Measurements from ENCODE around the gene PSME2. TPM values are rescaled to one million over a fixed set of nuclear protein-coding genes. Genes with fewer than 3 reads are reported as not detected.

Gene PSME2
- total and polyA plus RNA-seq, 2 of the 13 experiments (the other 11 are each of a cell fraction or from before 2014, with no cell fraction given), result 332 to 716 TPM

DNA sequence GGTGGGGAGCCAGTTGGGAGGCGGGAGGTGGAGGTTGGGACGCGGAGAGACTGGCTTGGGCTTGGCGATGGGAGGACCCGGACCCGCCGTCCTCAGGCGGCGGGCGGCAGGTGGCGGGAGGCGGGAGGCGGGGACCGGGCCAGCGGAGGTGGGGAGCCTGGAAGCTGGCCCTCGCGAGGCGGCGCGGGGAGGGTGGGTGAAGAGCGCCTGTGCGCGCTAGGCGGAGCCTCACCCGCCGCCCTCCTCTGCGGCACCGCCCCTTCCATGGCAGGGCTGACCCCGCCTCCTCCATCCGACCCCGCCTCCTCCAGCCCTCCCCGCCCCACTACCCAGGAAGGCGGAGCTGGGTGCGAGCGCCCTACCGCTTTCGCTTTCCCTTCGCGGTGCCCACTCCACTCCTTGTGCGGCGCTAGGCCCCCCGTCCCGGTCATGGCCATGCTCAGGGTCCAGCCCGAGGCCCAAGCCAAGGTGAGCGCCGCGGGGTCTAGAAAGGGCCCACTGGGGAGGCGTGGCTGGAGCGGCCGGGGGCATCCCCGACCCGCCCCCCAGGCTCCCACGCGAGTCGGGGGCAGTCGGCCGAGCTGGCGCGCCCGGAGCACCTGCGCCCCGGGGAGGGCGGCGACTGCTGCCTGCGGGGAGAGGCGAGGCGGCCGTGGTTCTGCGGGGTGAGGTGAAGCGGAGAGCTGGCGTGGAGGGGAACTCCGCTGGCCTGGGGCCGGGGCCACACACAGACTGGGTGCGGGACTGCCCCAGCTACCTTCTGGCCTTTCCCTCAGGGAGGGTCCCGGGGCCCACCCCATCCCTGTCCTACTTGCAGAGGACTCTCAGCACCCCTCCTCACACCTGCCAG is 10.4 kb downstream of the PSME2 start, which contains the start of gene PSME1 (continued):
- TF ChIP-seq, protein P1, sequence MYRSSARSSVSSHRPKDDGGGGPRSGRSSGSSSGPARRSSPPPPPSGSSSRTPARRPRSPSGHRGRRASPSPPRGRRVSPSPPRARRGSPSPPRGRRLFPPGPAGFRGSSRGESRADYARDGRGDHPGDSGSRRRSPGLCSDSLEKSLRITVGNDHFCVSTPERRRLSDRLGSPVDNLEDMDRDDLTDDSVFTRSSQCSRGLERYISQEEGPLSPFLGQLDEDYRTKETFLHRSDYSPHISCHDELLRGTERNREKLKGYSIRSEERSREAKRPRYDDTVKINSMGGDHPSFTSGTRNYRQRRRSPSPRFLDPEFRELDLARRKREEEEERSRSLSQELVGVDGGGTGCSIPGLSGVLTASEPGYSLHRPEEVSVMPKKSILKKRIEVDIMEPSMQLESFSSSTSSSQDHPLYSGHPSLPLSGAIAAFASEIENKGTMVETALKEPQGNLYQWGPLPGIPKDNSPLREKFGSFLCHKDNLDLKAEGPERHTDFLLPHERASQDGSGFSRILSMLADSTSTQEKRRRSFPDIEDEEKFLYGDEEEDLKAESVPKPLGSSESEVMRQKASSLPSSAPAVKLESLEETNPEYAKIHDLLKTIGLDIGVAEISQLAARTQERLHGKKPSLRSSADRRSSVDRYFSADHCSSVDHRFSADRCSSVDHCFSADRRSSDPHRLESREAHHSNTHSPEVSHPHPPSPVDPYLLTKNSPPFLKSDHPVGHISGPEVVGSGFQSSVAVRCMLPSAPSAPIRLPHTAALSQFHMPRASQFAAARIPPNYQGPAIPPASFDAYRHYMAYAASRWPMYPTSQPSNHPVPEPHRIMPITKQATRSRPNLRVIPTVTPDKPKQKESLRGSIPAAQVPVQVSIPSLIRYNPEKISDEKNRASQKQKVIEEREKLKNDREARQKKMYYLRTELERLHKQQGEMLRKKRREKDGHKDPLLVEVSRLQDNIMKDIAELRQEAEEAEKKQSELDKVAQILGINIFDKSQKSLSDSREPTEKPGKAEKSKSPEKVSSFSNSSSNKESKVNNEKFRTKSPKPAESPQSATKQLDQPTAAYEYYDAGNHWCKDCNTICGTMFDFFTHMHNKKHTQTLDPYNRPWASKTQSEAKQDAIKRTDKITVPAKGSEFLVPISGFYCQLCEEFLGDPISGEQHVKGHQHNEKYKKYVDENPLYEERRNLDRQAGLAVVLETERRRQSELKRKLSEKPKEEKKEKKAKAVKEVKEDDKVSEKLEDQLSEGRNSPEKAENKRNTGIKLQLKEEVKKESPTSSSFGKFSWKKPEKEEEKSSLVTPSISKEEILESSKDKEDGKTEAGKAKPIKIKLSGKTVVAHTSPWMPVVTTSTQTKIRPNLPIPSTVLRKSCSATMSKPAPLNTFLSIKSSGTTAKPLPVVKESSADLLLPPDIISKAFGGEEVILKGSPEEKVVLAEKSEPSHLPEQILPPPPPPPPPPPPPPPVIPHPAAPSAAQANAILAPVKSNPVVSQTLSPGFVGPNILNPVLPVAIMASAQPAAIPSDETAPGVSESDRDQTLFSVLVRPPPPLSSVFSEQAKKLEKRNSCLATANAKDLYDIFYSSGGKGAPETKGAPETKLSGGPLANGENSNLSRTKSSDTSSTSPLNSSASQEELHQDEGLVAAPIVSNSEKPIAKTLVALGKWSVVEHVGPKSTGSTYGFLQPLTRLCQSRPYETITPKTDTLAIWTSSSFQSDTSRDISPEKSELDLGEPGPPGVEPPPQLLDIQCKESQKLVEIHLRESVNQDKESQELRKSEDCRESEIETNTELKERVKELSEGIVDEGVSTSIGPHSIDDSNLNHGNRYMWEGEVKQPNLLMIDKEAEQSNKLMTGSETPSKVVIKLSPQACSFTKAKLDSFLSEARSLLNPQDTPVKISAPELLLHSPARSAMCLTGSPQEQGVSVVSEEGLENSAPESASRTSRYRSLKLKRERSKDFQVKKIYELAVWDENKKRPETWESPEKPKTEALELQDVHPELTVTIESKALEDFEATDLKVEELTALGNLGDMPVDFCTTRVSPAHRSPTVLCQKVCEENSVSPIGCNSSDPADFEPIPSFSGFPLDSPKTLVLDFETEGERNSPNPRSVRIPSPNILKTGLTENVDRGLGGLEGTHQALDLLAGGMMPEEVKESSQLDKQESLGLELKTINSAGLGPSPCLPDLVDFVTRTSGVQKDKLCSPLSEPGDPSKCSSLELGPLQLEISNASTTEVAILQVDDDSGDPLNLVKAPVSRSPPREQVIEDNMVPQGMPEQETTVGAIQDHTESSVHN (CRISPR knock-in tag; IDR thresholded peaks at IDR 0.05), result peak; percentile 16; the same call in 1 of the 2 replicates
- TF ChIP-seq, protein P2, sequence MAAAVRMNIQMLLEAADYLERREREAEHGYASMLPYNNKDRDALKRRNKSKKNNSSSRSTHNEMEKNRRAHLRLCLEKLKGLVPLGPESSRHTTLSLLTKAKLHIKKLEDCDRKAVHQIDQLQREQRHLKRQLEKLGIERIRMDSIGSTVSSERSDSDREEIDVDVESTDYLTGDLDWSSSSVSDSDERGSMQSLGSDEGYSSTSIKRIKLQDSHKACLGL (CRISPR knock-in tag; IDR thresholded peaks at IDR 0.05), result peak; percentile 81
- TF ChIP-seq, protein P3, sequence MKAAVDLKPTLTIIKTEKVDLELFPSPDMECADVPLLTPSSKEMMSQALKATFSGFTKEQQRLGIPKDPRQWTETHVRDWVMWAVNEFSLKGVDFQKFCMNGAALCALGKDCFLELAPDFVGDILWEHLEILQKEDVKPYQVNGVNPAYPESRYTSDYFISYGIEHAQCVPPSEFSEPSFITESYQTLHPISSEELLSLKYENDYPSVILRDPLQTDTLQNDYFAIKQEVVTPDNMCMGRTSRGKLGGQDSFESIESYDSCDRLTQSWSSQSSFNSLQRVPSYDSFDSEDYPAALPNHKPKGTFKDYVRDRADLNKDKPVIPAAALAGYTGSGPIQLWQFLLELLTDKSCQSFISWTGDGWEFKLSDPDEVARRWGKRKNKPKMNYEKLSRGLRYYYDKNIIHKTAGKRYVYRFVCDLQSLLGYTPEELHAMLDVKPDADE (CRISPR knock-in tag; IDR thresholded peaks at IDR 0.05), result no peak; the same call in none of the 2 replicates
- TF ChIP-seq ZMAT3 (CRISPR knock-in tag; conservative IDR thresholded peaks at IDR 0.05) (no peak; the same call in 1 of the 2 replicates), MXI1 (IDR thresholded peaks at IDR 0.05; ENCODE audit: borderline replicate concordance, low read depth, low read length) (peak; percentile 93; the same call in 2 of the 3 replicates), PPARG (CRISPR knock-in tag; conservative IDR thresholded peaks at IDR 0.05) (peak; percentile 43)
- TF ChIP-seq, protein P4, sequence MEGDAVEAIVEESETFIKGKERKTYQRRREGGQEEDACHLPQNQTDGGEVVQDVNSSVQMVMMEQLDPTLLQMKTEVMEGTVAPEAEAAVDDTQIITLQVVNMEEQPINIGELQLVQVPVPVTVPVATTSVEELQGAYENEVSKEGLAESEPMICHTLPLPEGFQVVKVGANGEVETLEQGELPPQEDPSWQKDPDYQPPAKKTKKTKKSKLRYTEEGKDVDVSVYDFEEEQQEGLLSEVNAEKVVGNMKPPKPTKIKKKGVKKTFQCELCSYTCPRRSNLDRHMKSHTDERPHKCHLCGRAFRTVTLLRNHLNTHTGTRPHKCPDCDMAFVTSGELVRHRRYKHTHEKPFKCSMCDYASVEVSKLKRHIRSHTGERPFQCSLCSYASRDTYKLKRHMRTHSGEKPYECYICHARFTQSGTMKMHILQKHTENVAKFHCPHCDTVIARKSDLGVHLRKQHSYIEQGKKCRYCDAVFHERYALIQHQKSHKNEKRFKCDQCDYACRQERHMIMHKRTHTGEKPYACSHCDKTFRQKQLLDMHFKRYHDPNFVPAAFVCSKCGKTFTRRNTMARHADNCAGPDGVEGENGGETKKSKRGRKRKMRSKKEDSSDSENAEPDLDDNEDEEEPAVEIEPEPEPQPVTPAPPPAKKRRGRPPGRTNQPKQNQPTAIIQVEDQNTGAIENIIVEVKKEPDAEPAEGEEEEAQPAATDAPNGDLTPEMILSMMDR (CRISPR knock-in tag; IDR thresholded peaks at IDR 0.05), result peak; percentile 47; the same call in 1 of the 2 replicates
- TF ChIP-seq, protein P5, sequence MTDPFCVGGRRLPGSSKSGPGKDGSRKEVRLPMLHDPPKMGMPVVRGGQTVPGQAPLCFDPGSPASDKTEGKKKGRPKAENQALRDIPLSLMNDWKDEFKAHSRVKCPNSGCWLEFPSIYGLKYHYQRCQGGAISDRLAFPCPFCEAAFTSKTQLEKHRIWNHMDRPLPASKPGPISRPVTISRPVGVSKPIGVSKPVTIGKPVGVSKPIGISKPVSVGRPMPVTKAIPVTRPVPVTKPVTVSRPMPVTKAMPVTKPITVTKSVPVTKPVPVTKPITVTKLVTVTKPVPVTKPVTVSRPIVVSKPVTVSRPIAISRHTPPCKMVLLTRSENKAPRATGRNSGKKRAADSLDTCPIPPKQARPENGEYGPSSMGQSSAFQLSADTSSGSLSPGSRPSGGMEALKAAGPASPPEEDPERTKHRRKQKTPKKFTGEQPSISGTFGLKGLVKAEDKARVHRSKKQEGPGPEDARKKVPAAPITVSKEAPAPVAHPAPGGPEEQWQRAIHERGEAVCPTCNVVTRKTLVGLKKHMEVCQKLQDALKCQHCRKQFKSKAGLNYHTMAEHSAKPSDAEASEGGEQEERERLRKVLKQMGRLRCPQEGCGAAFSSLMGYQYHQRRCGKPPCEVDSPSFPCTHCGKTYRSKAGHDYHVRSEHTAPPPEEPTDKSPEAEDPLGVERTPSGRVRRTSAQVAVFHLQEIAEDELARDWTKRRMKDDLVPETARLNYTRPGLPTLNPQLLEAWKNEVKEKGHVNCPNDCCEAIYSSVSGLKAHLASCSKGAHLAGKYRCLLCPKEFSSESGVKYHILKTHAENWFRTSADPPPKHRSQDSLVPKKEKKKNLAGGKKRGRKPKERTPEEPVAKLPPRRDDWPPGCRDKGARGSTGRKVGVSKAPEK (CRISPR knock-in tag; IDR thresholded peaks at IDR 0.05; ENCODE audit: borderline replicate concordance), result peak; percentile 7; the same call in 1 of the 2 replicates
- TF ChIP-seq, protein P6, sequence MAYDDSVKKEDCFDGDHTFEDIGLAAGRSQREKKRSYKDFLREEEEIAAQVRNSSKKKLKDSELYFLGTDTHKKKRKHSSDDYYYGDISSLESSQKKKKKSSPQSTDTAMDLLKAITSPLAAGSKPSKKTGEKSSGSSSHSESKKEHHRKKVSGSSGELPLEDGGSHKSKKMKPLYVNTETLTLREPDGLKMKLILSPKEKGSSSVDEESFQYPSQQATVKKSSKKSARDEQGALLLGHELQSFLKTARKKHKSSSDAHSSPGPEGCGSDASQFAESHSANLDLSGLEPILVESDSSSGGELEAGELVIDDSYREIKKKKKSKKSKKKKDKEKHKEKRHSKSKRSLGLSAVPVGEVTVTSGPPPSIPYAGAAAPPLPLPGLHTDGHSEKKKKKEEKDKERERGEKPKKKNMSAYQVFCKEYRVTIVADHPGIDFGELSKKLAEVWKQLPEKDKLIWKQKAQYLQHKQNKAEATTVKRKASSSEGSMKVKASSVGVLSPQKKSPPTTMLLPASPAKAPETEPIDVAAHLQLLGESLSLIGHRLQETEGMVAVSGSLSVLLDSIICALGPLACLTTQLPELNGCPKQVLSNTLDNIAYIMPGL (CRISPR knock-in tag; IDR thresholded peaks at IDR 0.05; ENCODE audit: borderline replicate concordance in 1 of 2, low read depth in 1 of 2), result peak; percentile 86 to 96
